PC-9 (cell line): ENCODE measurements around the gene CHURC1. TPM values are rescaled to one million over a fixed set of nuclear protein-coding genes. Genes with fewer than 3 reads are reported as not detected.

ENCODE experiments used
- BruUV-seq: library from RNA; stranded (reverse); fragments of 400-500 nt; replicated peaks from 2 replicates; lab custom pipeline; 2021; lab: Mats Ljungman, UMichigan
- CTCF ChIA-PET: fragments of 300-600 bp; sonication (Branson Sonifier 250); formaldehyde crosslinking; loops from one replicate; lab custom pipeline; 2022; ENCODE audit warnings: antibody characterized with exemption; lab: Charles Lee
- POLR2A ChIA-PET: fragments of 300-600 bp; sonication (Branson Sonifier 250); formaldehyde crosslinking; loops from one replicate; lab custom pipeline; 2022; ENCODE audit warnings: antibody characterized with exemption; ENCODE audit not compliant: unreplicated experiment; lab: Charles Lee
- DNase-seq, 2 experiments: peaks; one replicate each; pipeline versions ENCODE4 v3.0.0 to v3.0.0-alpha.2; 2015 to 2022; ENCODE audit warnings: mixed read lengths in 1 of 2
- H2AFZ ChIP-seq: fragments of 200-600 bp; sonication (generic); 2 replicates; pipeline ENCODE4 v1.8.1; 2017; ENCODE audit warnings: antibody characterized with exemption
- H3F3A ChIP-seq: fragments of 200-600 bp; sonication (generic); 2 replicates; pipeline ENCODE4 v1.8.1; 2017; ENCODE audit warnings: antibody characterized with exemption, mild to moderate bottlenecking, low read depth; ENCODE audit not compliant: insufficient read depth
- H3K27ac ChIP-seq: fragments of 200-600 bp; sonication (generic); 2 replicates; pipeline ENCODE4 v1.6.1; 2016; ENCODE audit warnings: mixed run types
- H3K27me3 ChIP-seq: fragments of 200-600 bp; sonication (generic); 2 replicates; pipeline ENCODE4 v1.6.1; 2016; ENCODE audit warnings: low read depth, mixed run types; ENCODE audit not compliant: insufficient read depth
- H3K36me3 ChIP-seq: fragments of 200-600 bp; sonication (generic); 2 replicates; pipeline ENCODE4 v1.6.1; 2016; ENCODE audit warnings: low read depth, mixed run types
- H3K4me1 ChIP-seq: fragments of 200-600 bp; sonication (generic); replicated peaks from 2 replicates; pipeline ENCODE4 v1.6.1; 2016; ENCODE audit warnings: mixed run types; ENCODE audit not compliant: insufficient read depth
- H3K4me2 ChIP-seq: fragments of 200-600 bp; sonication (generic); 2 replicates; pipeline ENCODE4 v1.6.1; 2017; ENCODE audit warnings: mixed run types
- H3K4me3 ChIP-seq: fragments of 200-600 bp; sonication (generic); 2 replicates; pipeline ENCODE4 v1.6.1; 2016; ENCODE audit warnings: mixed run types
- H3K79me2 ChIP-seq: fragments of 200-600 bp; sonication (generic); 2 replicates; pipeline ENCODE4 v1.6.1; 2017; ENCODE audit warnings: low read depth, mixed run types
- H3K9me2 ChIP-seq: fragments of 200-600 bp; sonication (generic); 2 replicates; pipeline ENCODE4 v1.8.1; 2017; ENCODE audit warnings: mild to moderate bottlenecking; ENCODE audit not compliant: insufficient read depth
- H3K9me3 ChIP-seq: fragments of 200-600 bp; sonication (generic); 2 replicates; pipeline ENCODE4 v1.8.1; 2016; ENCODE audit warnings: low read depth; ENCODE audit not compliant: insufficient read depth
- H4K20me1 ChIP-seq: fragments of 200-600 bp; sonication (generic); 2 replicates; pipeline ENCODE4 v1.8.1; 2017; ENCODE audit not compliant: insufficient read depth
- EZH2 ChIP-seq: fragments of 200-600 bp; sonication (generic); IDR thresholded peaks from 2 replicates; pipeline ENCODE4 v1.8.0; 2017; ENCODE audit warnings: antibody characterized with exemption, low read depth
- intact Hi-C: fragments of 100-400 bp; cut with micrococcal nuclease; formaldehyde crosslinking; loops from one replicate; pipeline ENCODE4 v1.10.0; 2022; ENCODE audit not compliant: unreplicated experiment
- total RNA-seq: library from RNA; stranded (reverse); gene quantifications from 2 replicates; pipeline ENCODE4 v1.2.3, GENCODE V29; 2021
- TF ChIP-seq, protein P1 (sequence below): fragments of 200-600 bp; sonication (generic); conservative IDR thresholded peaks from 2 replicates; pipeline ENCODE4 v1.6.1; 2017; ENCODE audit warnings: mixed run types, antibody characterized with exemption, mild to moderate bottlenecking, moderate library complexity

CHURC1 gene
- total RNA-seq, 1 experiment from 2014 or later, result 91.8 TPM

DNA sequence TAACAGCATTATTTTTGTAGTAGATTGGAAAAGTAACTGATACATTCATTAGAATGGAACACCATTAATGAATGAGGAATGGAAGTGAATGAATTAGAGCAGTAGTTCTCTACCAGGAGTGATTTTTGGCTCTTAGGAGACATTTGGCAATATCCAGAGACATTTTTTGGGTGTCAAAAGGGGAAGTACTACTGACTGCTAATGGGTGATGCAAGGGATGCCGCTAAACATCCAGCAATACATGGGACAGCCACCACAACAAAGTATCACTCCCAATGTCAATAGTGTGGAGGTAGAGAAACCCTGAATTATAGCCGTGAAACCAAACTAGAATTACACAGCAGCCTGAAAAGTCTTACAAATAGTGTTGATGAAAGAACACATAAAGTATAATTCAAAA lies 1.5 kb downstream of the CHURC1 start:
- Histone ChIP-seq H3K4me3 (peak overlapping the region; percentile 70), H3K4me2 (peak overlapping the region; percentile 83), H3K4me1 (peaks cover 22% of the 10 kb centered on the region), H3K27ac (no peak overlapping the region), H3K9me3 (no peaks in the 10 kb centered on the region), H3K79me2 (peaks cover 64% of the 10 kb centered on the region), H2AFZ (no peak overlapping the region), H3K27me3 (no peaks in the 10 kb centered on the region), H3K36me3 (0 out of 2 replicates have a peak, but pooled peaks cover 5% of the 10 kb centered on the region), H4K20me1 (peaks cover 17% of the 10 kb centered on the region), H3K9me2 (no peaks in the 10 kb centered on the region), H3F3A (0 out of 2 replicates have a peak, but pooled peaks cover 4% of the 10 kb centered on the region)
- TF ChIP-seq EZH2, result no peak
- TF ChIP-seq, protein P1, sequence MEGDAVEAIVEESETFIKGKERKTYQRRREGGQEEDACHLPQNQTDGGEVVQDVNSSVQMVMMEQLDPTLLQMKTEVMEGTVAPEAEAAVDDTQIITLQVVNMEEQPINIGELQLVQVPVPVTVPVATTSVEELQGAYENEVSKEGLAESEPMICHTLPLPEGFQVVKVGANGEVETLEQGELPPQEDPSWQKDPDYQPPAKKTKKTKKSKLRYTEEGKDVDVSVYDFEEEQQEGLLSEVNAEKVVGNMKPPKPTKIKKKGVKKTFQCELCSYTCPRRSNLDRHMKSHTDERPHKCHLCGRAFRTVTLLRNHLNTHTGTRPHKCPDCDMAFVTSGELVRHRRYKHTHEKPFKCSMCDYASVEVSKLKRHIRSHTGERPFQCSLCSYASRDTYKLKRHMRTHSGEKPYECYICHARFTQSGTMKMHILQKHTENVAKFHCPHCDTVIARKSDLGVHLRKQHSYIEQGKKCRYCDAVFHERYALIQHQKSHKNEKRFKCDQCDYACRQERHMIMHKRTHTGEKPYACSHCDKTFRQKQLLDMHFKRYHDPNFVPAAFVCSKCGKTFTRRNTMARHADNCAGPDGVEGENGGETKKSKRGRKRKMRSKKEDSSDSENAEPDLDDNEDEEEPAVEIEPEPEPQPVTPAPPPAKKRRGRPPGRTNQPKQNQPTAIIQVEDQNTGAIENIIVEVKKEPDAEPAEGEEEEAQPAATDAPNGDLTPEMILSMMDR, result no peak
- POLR2A ChIA-PET, result no interaction called here
- BruUV-seq, result no TSS peak
- CTCF ChIA-PET, result no interaction called here
- DNase-seq, result no peak
- intact Hi-C loops, result loop anchor here (2.0 to 10.0 kb wide), 2 partner anchors 51 to 411 kb away; partner anchors contain the start of genes ZBTB1 and ZBTB25

DNA sequence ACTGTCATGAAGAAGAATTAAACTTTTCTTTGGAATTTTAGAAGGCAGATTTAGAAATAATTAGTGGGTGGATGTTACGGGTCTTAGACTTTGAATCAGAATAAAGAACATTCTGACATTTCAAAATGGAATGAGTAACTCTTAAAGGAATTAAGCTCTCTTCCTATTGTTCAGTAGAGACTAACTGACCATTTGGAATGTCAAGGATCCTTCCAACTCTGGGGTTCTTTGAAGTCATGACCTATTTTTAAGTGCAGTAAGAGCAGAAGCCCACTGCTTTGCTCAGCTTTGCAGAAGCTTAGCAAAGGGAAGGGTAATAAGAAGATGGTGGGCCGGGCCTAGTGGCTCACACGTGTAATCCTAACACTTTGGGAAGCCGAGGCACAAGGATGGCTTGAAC lies 4.0 kb downstream of the CHURC1 start:
- Histone ChIP-seq H3K4me3 (no peak overlapping the region), H3K79me2 (peaks cover 78% of the 10 kb centered on the region), H3K4me2 (no peak overlapping the region), H3K9me3 (no peaks in the 10 kb centered on the region), H3F3A (peaks cover 4% of the 10 kb centered on the region; the same call in 1 of the 2 replicates), H4K20me1 (peaks cover 31% of the 10 kb centered on the region), H3K27me3 (no peaks in the 10 kb centered on the region), H2AFZ (no peak overlapping the region), H3K27ac (no peak overlapping the region), H3K9me2 (no peaks in the 10 kb centered on the region), H3K4me1 (peaks cover 22% of the 10 kb centered on the region), H3K36me3 (peaks cover 10% of the 10 kb centered on the region; the same call in 1 of the 2 replicates)
- ChIA-PET CTCF (no interaction called here), POLR2A (no interaction called here)
- intact Hi-C loops, result loop anchor here (10.0 kb wide), 1 partner anchor 413 kb away; the partner anchor contains the start of genes ZBTB1 and ZBTB25
- BruUV-seq, result no TSS peak
- TF ChIP-seq EZH2, result no peak
- TF ChIP-seq, protein P1, result no peak
- no peak for DNase-seq

DNA sequence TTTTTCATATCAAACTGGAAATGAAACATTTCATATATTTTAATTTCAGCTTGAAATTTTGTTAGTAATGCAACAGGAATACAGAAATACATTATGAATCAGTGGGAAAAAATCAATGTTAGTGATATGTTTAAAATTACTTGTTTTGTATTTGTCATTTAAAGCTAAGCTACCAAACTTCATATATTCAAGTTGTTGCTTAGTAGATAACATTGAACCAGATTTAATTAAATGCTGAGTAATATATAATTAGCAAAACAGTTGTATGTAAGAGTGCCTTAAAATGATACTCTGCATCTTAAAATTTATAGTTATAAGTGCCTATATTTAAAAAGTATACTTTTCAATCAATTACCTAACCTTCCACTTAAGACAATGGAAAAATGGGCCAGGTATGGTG lies 5.0 kb downstream of the CHURC1 start:
- no peaks in the 10 kb centered on the region for H3K9me3 ChIP-seq
- no peak overlapping the region for H3K4me3 ChIP-seq
- intact Hi-C loops, result loop anchor here (10.0 kb wide), 1 partner anchor 414 kb away; the partner anchor contains the start of genes ZBTB1 and ZBTB25
- CTCF ChIA-PET, result no interaction called here
- BruUV-seq, result no TSS peak
- H3F3A ChIP-seq, result no peaks in the 10 kb centered on the region; the same call in 1 of the 2 replicates
- H3K4me1 ChIP-seq, result peaks cover 18% of the 10 kb centered on the region
- H4K20me1 ChIP-seq, result peaks cover 33% of the 10 kb centered on the region
- H3K27ac ChIP-seq, result no peak overlapping the region
- no peak overlapping the region for H3K4me2 ChIP-seq
- DNase-seq, result no peak
- H3K79me2 ChIP-seq, result peaks cover 83% of the 10 kb centered on the region
- H3K36me3 ChIP-seq, result peaks cover 15% of the 10 kb centered on the region; the same call in 1 of the 2 replicates
- H3K9me2 ChIP-seq, result no peaks in the 10 kb centered on the region
- TF ChIP-seq, protein P1, result no peak
- no peak for TF ChIP-seq EZH2
- H2AFZ ChIP-seq, result no peak overlapping the region
- POLR2A ChIA-PET, result no interaction called here
- H3K27me3 ChIP-seq, result no peaks in the 10 kb centered on the region
